Right ventricle myocardium superior (tissue), 1 donor: ENCODE measurements around the gene KDSR. TPM values are rescaled to one million over a fixed set of nuclear protein-coding genes. Genes with fewer than 3 reads are reported as not detected.
"Not testable (repeated sequence)": the region's sequence is repeated elsewhere in the genome, so short reads cannot be mapped to it uniquely, and the experiment has no call there.

Experiments
- ATAC-seq: fragments of 200-7000 bp; cut with Tn5 transposase; one replicate; pipeline ENCODE4 v1.9.1; 2020; ENCODE audit warnings: mild to moderate bottlenecking; ENCODE audit not compliant: poor library complexity
- DNase-seq: peaks from one replicate; pipeline ENCODE4 v3.0.0-alpha.2; 2020
- intact Hi-C: fragments of 100-400 bp; cut with DNase I; formaldehyde crosslinking; loops from one replicate; pipeline ENCODE4 v1.11.2; 2022
- total RNA-seq: library from RNA; stranded (reverse); fragmentation: NEBNext Ultra II Directional; extraction: Animal tissue kit (Norgen Biotek cat#: 25700); gene quantifications from one replicate; pipeline ENCODE4 v1.2.1, GENCODE V29; 2021
- donor health status: DM: no; HTN: yes; CAD: no; lungs with severe emphysema.

KDSR gene
- total RNA-seq, 1 donor from 2014 or later, result 29.2 TPM

DNA sequence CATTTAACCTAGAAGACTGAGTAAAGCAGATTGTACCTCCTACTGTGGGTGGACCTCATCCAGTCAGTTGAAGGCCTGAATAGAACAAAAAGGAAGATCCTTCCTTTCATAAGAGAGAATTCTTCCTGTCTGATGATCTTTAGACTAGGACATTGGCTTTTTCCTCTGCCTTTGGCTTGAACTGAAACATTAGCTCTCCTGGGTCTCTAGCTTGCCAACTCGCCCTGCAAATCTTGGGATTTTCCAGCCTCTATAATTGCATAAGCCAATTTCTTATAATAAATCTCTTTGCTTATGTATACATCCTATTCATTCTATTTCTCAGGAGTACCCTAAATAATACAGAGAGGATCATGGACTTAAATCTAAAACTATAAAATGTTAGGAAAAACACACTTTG, 6.2 kb upstream of the KDSR start:
- intact Hi-C loops, result no loop called here
- DNase-seq (no peak), ATAC-seq (no peak)

DNA sequence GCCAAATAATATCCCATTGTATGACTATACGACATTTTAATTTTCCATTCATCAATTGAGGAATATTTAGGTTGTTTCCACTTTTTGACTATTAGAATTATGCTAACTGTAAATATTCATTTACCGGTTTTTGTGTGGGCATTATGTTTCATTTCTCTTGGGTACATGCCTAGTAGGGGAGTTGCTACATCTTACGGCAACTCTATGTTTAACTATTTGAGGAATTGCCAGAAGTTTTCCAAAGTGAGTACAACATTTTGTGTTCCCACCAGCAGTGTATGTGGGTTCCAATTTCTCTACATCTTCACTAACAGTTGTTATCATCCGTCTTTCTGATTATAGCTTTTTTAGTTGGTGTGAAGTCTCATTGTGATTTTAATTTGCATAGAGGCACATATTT, 1.6 kb upstream of the KDSR start:
- DNase-seq (no peak), ATAC-seq (no peak)
- intact Hi-C loops, result loop anchor here (5.0 kb wide), 1 partner anchor 54 kb away; the partner anchor contains the start of gene VPS4B

DNA sequence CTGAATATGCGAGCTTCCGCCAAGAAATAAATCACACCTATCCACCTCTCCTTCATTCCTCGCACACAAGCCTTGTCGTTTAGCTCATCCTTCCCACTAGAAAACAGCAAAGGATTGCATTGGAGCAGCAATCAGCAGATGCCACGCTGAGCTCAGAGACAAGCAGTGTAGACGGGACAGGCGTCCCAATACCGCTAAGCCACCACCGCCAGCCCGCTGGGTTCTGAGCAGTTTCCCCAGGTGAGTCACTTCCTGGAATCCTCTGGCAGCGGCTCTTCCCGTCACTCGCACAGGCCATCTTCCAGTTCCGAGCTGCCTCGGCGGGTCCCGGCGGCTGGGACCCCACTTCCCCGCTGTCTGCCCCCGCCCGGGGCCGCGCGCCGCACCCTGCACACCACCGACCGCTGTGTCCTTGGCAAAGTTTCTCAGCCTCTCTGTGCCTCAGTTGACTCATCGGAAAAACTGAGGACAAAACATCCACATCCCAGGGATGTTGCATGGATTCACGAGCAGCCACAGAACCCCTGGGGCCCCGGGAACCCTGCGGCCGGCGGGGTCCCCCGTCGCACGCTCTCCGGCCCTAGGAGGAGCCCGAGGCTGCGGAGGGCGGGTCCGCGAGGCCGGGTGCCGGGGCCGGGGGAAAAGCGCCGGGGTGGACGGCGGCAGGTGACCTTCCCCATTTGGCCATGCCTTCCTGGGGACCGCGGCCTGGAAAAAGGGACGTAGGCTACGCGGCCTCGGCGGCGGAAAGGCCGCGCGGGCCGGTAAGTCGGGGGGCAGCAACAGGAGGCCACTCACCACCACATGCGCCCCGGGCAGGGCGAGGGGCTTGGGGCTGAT, 573 bp downstream of the KDSR start:
- intact Hi-C loops, result loop anchor here (5.0 kb wide), 1 partner anchor 56 kb away; the partner anchor contains the start of gene VPS4B

DNA sequence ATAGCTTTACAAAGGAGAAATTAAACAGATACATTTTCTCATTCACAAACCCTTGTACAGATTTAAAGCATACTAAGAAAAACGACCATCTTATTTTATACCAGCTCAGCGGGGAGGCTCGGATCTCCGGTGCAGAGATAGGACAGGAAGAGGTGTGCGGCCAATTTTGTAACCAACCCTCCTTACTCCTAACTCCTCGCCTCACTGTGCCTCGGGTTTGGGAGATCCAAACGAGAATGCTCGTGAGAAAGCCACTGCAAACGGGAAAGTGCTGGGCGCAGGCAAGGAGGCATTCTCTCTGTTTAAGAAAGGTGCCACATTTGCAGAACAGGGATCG, 1.2 kb downstream of the KDSR start:
- ATAC-seq (no peak), DNase-seq (no peak)
- intact Hi-C loops, result loop anchor here (5.0 kb wide), 1 partner anchor 56 kb away; the partner anchor contains the start of gene VPS4B

More for the DNA sequence above, 573 bp downstream of the KDSR start:
- peak; percentile 8 for ATAC-seq
- peak; percentile 63 for DNase-seq

DNA sequence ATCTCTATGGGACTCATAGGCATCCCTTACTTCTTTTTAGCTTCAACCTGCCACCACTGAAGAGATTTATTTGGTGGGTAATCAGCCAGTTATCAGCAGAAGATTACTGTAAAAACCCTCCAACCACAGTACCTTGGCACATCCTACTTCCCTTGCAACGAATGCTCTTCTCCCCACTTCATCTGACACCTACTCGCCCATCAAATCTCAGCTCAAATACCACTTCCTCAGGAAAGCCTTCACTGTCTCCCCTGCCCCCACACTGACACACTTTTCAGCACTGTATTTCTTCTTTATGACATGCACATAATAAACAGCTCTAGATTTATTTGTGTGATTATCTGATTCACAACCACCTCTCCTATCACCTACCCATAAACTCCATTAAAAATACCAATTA, 3.1 kb downstream of the KDSR start:
- no peak for ATAC-seq
- intact Hi-C loops, result no loop called here
- DNase-seq, result no peak

DNA sequence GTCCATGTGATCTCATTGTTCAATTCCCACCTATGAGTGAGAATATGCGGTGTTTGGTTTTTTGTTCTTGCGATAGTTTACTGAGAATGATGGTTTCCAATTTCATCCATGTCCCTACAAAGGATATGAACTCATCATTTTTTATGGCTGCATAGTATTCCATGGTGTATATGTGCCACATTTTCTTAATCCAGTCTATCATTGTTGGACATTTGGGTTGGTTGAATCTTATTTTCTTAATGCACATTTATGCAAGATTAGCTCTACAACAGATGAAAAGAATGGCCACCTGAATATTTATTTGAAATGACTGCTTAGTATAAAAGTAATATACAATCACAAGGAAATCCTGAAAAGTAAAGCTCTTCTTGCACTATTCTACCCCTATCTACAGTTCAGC, 3.6 kb downstream of the KDSR start:
- intact Hi-C loops, ATAC-seq: not testable (repeated sequence)

DNA sequence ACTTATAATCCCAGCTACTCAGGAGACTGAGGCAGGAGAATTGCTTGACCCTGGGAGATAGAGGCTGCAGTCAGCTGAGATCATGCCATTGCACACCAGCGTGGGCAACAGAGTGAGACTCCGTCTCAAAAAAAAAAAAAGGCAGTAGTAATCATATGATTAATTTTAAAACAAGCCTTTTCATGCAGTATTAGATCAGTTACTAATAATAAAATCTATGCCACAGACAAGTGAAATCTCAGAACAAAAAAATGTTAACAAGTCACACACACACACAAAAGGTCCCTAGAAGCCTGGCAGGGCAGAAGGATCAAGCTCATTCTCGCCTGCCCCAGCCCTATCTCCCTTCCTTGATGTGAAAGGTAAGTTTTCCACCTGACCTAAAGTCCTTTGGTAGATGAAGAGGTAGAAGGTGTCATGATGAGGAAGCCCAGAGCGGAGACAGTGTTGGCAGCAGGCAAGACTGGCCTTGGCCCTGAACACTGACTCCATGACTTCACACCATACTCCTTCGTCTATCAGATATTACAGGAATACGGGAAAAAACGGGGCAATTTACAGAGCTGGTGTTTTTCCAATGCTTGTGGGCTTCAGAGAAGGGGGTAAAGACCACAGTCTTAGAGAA, 10.6 kb downstream of the KDSR start:
- intact Hi-C loops, result no loop called here
- ATAC-seq (peak; percentile 61), DNase-seq (no peak)

More for the DNA sequence above, 3.6 kb downstream of the KDSR start:
- not testable (repeated sequence) for DNase-seq

DNA sequence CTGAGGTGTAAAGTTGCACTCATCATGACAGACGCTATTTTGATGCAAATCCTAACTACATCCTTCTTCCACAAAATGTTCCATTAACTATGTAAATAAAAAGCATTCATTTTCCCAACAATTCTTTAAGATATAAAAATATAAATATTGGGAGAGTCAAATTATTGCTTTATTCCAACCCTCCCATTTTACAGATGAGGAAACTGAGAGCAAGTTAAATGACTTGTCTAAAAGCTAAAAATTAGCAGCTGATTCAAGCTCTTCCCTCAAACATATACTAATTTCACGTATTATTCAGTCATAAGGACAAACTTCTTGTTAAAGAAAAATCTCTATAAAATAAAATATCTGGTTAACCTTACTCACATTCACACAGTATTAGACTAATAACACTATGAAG, 16.8 kb downstream of the KDSR start:
- DNase-seq (no peak), ATAC-seq (no peak)
- intact Hi-C loops, result no loop called here

DNA sequence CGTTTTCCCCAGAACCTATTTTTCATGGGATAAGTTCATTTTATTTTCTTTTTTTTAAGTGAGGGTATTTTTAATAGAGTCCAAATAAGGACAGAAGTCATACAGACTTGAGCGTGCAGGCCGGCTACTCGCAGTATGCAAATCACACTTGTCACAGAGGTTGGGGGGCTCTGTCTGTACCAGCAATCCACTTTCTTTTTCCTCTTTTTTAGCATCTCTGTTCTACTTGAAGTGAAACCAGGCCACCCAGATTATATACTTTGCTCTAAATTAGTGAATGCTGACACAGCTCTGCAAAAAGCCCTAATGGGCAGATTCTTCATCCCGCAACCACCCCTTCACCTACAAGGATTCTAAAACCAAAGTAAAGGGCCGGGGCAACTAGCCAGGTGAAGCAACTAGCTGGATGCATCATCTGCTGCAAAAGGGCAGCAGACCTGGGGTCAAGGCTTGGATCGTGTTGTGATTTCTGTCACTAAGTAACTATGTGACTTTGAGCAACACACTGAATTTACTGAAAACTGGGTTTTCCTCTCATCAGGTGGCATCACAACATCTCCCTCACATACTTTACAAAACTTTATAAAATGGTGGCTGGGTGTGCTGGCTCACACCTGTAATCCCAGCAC, 18.4 kb downstream of the KDSR start:
- intact Hi-C loops, result no loop called here
- no peak for DNase-seq

DNA sequence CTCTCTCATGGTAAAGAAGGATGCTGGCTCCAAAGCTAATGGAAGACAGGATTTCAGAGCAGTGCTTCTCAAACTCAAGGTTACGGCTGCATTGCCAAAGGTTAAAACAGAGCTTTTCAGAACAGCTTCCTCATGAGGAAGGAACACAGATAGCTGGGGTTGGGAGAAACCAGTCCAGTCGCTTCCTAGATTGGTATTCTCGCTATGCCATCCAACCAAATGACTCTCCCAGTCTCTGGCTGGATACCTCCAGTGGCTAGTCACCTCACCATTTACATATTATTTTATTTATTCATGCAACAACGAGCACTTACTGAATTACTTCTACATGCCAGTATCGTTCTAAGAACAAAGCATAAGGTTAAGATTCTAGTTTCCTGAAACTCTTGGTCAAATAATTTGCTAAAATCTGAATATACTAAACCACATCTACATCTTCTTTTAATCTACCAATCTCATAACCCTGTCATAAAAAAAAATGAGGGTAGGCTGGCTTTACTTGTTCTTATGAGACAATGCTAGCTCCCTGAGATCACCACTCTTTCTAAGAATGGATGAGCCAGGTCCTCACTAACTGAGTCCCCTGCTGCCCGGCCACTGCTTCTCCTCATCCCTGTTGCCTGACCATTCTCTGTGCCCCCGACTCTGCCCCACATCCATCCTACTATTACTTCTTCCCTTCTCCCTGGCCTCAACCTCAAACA, 20.4 kb downstream of the KDSR start:
- DNase-seq (no peak), ATAC-seq (peak; percentile 32)
- intact Hi-C loops, result no loop called here

More for the DNA sequence above, 18.4 kb downstream of the KDSR start:
- no peak for ATAC-seq

DNA sequence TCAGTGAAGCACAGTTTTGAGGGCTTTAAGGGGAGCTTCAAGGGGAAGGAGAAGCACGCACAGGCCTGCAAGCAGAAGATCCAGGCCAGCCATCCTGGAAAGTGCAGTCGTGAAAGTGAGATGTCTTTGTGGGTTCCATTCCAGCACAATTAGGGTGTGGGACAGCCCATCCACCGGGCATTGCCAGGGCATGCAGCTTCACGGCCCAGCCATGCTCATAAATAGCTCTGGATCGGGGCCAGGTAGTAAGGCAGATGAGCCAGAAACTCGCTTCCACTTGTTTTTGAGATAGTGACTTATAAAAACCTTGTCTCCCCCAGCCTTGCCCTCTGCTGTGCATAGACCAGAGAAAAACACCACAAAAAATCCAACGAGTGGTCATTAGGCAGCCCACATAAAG, 21.0 kb downstream of the KDSR start:
- ATAC-seq, result peak; percentile 88
- peak; percentile 50 for DNase-seq
- intact Hi-C loops, result no loop called here

DNA sequence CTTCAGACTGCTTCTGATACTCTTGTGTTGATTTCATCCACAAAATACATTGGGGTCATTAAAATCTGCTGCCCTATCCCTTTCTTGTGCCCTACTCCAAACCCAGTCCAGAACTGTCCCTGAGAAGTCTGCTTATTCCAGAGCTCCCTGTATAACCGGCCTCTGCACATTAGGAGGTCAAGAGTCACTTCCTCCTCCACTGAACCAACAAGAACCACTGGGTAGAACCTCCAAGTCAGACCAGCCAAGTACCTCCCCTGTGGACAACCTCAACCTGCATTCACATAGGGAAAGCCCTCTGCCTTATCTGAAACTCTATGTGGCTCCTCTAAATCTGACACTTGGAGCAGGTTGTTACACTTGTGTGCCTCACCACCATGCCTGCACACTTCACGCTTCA, 22.1 kb downstream of the KDSR start:
- DNase-seq, result no peak
- intact Hi-C loops, result loop anchor here (2.0 kb wide), 1 partner anchor 94 kb away; no protein-coding TSS in a partner anchor

DNA sequence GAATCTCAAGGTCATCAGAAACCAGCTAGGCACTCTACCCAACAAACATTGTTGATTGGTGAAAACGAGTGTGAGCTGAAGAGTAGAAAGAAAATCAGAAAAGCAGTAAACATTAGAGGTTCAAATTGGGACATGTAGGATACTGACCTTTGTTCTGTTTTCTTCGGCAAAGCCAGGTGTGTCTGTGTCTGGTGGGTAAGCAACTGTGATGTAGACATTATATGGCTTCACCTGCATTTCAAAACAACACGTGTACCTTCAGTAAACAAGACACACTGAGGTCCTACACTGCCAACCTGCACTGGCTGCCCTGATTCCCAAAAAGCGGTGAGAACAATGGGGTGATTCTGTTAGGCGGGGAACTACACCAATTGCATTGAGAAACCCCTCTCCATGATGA, 22.7 kb downstream of the KDSR start:
- no peak for DNase-seq
- ATAC-seq, result no peak
- intact Hi-C loops, result loop anchor here (2.0 kb wide), 1 partner anchor 95 kb away; no protein-coding TSS in a partner anchor

More for the DNA sequence above, 22.1 kb downstream of the KDSR start:
- ATAC-seq, result peak; percentile 9

DNA sequence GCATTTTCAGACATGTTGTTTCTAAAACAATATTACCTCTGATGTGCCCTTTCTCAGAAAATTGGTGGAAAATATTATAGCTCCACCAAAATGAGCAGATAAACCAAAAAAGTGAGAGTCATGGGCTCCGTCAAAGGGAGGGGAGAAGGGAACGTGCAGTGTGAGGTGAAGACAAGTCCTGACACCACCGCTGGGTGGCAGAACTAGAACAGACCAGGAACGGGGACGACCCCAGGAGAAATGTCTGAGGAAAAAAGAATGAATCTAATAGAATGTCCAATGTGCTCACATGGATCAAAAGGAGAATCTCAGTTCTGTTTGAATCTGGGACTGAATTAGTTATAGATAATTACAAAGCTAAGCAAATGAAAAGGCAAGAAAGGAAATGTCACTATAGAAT, 24.8 kb downstream of the KDSR start:
- DNase-seq (no peak), ATAC-seq (peak; percentile 56)
- intact Hi-C loops, result no loop called here

DNA sequence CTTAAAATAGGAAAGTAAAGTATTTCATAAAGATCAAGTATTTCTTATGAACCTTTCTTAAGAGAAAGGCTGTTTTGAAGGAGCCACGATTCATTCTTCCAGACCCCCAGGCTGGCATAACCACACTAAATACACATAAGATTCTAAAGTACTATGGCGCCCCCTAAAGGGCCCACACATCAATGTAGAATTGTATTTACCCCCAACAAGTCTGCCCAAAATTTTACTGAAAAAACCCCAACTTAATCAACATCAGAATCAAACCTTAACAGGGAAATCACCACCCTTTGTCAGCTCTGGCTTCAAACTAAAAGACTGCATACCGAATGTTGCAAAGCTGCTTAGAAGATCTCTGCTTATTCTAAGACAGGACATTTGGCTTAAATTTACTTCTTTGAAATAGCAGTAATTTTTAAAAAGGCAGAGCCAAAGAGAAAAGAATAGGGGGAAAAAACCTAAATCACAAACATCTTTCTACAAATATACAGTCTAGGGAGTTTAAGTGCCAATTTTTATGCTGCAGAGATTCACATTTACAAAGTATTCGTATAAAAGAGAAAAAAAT, 27.0 kb downstream of the KDSR start:
- intact Hi-C loops, result no loop called here
- DNase-seq, result no peak
- ATAC-seq, result no peak

DNA sequence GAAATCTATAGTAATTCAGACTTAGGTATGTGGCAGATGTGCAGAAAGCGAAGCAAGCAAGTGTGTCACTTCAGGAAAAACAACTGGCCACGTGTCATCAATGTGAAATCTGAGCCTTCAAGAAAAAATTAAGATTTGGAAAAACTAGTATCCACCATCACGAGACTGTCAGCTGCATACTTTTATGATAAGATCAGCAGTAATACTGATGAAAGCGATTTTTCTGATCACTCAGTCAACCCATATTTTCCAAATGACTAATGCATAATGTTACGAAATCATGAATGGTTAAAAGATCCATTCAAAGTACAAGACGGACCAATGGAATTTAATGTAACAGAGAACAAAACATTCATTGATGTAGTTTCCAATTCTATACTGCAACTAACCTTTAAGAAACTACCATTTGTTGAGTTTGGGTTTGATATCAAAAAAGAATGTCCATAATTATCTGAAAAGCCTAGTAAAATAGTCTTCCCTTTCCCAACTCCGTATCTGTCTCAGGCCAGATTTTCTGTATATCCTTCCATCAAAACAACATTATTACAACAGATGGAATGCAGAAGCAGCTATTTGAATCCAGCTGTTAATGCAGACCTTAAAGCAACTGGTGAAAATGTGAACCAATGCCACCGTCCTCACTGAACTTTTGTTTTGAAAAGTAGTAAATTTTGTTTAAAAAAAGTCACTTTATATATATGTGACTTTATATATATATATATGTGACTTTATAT, 30.5 kb downstream of the KDSR start:
- DNase-seq (no peak), ATAC-seq (peak; percentile 22)
- intact Hi-C loops, result no loop called here

DNA sequence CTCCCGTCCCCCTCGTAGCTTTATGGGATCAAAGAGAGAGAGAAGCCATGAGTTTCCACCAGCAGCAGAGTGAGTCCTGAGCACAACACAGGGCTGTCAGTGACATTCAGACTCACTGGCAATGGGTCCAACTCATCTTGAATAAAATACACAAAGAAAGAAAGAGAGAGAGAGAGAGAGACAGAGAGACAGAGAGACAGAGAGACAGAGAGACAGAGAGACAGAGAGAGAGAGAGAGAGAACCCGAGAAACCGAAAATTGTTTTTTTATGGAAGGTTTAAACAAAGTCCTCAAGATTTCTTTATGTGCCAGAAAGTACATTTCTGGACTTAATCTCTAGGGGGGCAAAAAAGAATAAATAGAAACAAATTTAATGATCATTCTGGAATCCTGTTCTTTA, 35.9 kb downstream of the KDSR start:
- ATAC-seq (no peak), DNase-seq (no peak)
- intact Hi-C loops, result no loop called here
